SW480 (cell line): Measurements from ENCODE around the gene PDLIM5.
A peak's percentile ranks its signal among the peaks of the same experiment; 100 is the strongest.
"Not testable (repeated sequence)": the region's sequence is repeated elsewhere in the genome, so short reads cannot be mapped to it uniquely, and the experiment has no call there.

Source experiments
- DNase-seq: peaks from one replicate; pipeline ENCODE4 v3.0.0-alpha.2; 2016; ENCODE audit warnings: low spot score

The PDLIM5 gene

GRCh38 chr4:94495408-94495807 is 43.7 kb downstream of the PDLIM5 start:
- no peak for DNase-seq

- DNase-seq: no peak
Measured at GRCh38 chr4:94497690-94498089, 45.9 kb downstream of the PDLIM5 start.

- no peak for DNase-seq
Measured at GRCh38 chr4:94498502-94498901, 46.8 kb downstream of the PDLIM5 start.

GRCh38 chr4:94500685-94501084 is 48.9 kb downstream of the PDLIM5 start:
- no peak for DNase-seq

- no peak for DNase-seq
Measured at GRCh38 chr4:94504545-94504944, 52.8 kb downstream of the PDLIM5 start.

GRCh38 chr4:94506822-94507221 is 55.1 kb downstream of the PDLIM5 start:
- DNase-seq: no peak

- DNase-seq: peak; percentile 8
Measured at GRCh38 chr4:94507281-94507680, 55.5 kb downstream of the PDLIM5 start.

GRCh38 chr4:94507708-94508107 is 56.0 kb downstream of the PDLIM5 start:
- peak; percentile 24 for DNase-seq

- no peak for DNase-seq
Measured at GRCh38 chr4:94508296-94508695, 56.6 kb downstream of the PDLIM5 start.

GRCh38 chr4:94508806-94509205 is 57.1 kb downstream of the PDLIM5 start:
- DNase-seq: no peak

GRCh38 chr4:94511591-94511990 is 59.8 kb downstream of the PDLIM5 start:
- DNase-seq: no peak

- DNase-seq: not testable (repeated sequence)
Measured at GRCh38 chr4:94513532-94513931, 61.8 kb downstream of the PDLIM5 start.

GRCh38 chr4:94515365-94515764 is 63.6 kb downstream of the PDLIM5 start:
- DNase-seq: no peak

GRCh38 chr4:94516067-94516466 is 64.3 kb downstream of the PDLIM5 start:
- DNase-seq: no peak

- no peak for DNase-seq
Measured at GRCh38 chr4:94516999-94517398, 65.3 kb downstream of the PDLIM5 start.

- DNase-seq: no peak
Measured at GRCh38 chr4:94517492-94517891, 65.8 kb downstream of the PDLIM5 start.

GRCh38 chr4:94519019-94519418 is 67.3 kb downstream of the PDLIM5 start:
- no peak for DNase-seq

- DNase-seq: no peak
Measured at GRCh38 chr4:94519925-94520789, 68.4 kb downstream of the PDLIM5 start.

GRCh38 chr4:94523033-94523580 is 71.4 kb downstream of the PDLIM5 start:
- no peak for DNase-seq

GRCh38 chr4:94523617-94524016 is 71.9 kb downstream of the PDLIM5 start:
- no peak for DNase-seq

GRCh38 chr4:94525993-94526728 is 74.4 kb downstream of the PDLIM5 start:
- DNase-seq: no peak

GRCh38 chr4:94527556-94528233 is 76.0 kb downstream of the PDLIM5 start:
- DNase-seq: no peak
